Type B pancreatic cell (in vitro differentiated cells): Measurements from ENCODE around the gene GJD4. TPM values are rescaled to one million over a fixed set of nuclear protein-coding genes. Genes with fewer than 3 reads are reported as not detected.
A peak's percentile ranks its signal among the peaks of the same experiment; 100 is the strongest.

Source experiments
- DNase-seq: peaks from one replicate; pipeline ENCODE4 v3.0.0; 2021; ENCODE audit warnings: mixed read lengths; ENCODE audit not compliant: unreplicated experiment; ENCODE audit errors: extremely low spot score
- H3K27ac Mint-ChIP-seq: 2 replicates; pipeline ENCODE4 v1.8.0; 2021; ENCODE audit warnings: mild to moderate bottlenecking, mixed read lengths
- H3K27me3 Mint-ChIP-seq: 2 replicates; pipeline ENCODE4 v1.8.0; 2021; ENCODE audit warnings: mixed read lengths
- H3K36me3 Mint-ChIP-seq: 2 replicates; pipeline ENCODE4 v1.8.0; 2021; ENCODE audit warnings: mixed read lengths
- H3K4me1 Mint-ChIP-seq: one replicate; pipeline ENCODE4 v1.8.0; 2021; ENCODE audit warnings: mixed read lengths; ENCODE audit not compliant: unreplicated experiment
- H3K4me3 Mint-ChIP-seq: 2 replicates; pipeline ENCODE4 v1.8.0; 2021; ENCODE audit warnings: mild to moderate bottlenecking, mixed read lengths
- H3K9me3 Mint-ChIP-seq: 2 replicates; pipeline ENCODE4 v1.8.0; 2021; ENCODE audit warnings: mixed read lengths
- total RNA-seq: library from RNA; stranded (reverse); gene quantifications from 2 replicates; pipeline ENCODE4 v1.2.1, GENCODE V29; 2021; ENCODE audit warnings: low replicate concordance
- TF ChIP-seq, protein P1 (sequence below): fragments of 200-600 bp; sonication (generic); conservative IDR thresholded peaks from 2 replicates; pipeline ENCODE4 v1.5.0; 2021; ENCODE audit warnings: antibody characterized with exemption, mild to moderate bottlenecking

GJD4 gene
- total RNA-seq, 1 donor from 2014 or later = not detected

DNA sequence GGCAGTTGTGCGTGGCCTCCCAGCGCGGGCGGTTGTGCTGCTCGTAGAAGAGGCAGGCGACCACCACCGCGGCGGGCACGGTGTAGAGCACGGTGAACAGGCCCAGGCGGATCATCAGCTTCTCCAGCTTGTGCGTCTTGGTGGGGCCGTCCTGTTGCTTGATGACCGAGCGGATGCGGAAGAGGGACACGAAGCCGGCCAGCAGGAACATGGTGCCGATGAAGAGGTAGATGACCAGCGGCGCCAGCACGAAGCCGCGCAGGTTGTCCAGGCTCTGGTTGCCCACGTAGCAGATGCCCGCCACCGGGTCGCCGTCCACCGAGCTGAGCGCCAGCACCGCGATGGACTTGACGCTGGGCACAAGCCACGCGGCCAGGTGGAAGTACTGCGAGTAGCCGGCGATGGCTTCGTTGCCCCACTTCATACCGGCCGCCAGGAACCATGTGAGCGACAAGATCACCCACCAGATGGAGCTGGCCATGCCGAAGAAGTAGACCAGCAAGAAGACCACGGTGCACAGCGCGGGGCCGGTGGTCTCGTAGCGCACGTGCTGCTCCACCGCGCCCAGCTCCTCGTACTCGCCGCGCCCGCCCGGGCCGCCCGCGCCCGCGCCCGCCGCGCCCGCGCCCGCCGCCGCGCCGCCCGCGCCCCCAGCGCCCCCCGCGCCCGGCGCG, 34.7 kb downstream of the GJD4 start:
- no peaks in the 10 kb centered on the region for H3K36me3 Mint-ChIP-seq
- no peak for DNase-seq
- H3K4me3 Mint-ChIP-seq = peak overlapping the region; percentile 93
- H3K27ac Mint-ChIP-seq = no peak overlapping the region
- TF ChIP-seq, protein P1, sequence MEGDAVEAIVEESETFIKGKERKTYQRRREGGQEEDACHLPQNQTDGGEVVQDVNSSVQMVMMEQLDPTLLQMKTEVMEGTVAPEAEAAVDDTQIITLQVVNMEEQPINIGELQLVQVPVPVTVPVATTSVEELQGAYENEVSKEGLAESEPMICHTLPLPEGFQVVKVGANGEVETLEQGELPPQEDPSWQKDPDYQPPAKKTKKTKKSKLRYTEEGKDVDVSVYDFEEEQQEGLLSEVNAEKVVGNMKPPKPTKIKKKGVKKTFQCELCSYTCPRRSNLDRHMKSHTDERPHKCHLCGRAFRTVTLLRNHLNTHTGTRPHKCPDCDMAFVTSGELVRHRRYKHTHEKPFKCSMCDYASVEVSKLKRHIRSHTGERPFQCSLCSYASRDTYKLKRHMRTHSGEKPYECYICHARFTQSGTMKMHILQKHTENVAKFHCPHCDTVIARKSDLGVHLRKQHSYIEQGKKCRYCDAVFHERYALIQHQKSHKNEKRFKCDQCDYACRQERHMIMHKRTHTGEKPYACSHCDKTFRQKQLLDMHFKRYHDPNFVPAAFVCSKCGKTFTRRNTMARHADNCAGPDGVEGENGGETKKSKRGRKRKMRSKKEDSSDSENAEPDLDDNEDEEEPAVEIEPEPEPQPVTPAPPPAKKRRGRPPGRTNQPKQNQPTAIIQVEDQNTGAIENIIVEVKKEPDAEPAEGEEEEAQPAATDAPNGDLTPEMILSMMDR = peak; percentile 41
- peaks cover 17% of the 10 kb centered on the region for H3K4me1 Mint-ChIP-seq
- no peaks in the 10 kb centered on the region for H3K9me3 Mint-ChIP-seq
- H3K27me3 Mint-ChIP-seq = peaks cover 72% of the 10 kb centered on the region

- Mint-ChIP-seq H3K4me3 (peak overlapping the region; percentile 93), H3K27ac (no peak overlapping the region), H3K4me1 (peaks cover 17% of the 10 kb centered on the region), H3K27me3 (peaks cover 74% of the 10 kb centered on the region), H3K9me3 (no peaks in the 10 kb centered on the region), H3K36me3 (no peaks in the 10 kb centered on the region)
- peak; percentile 77 for DNase-seq
- TF ChIP-seq, protein P1 = peak; percentile 67
Measured at GRCh38 chr10:35640474-35640873, 35.3 kb downstream of the GJD4 start.

- no peaks in the 10 kb centered on the region for H3K9me3 Mint-ChIP-seq
- peak overlapping the region; percentile 92 for H3K4me3 Mint-ChIP-seq
- peaks cover 17% of the 10 kb centered on the region for H3K4me1 Mint-ChIP-seq
- H3K27me3 Mint-ChIP-seq = peaks cover 69% of the 10 kb centered on the region
- H3K36me3 Mint-ChIP-seq = no peaks in the 10 kb centered on the region
- peak overlapping the region; percentile 58 for H3K27ac Mint-ChIP-seq
- peak; percentile 84 for DNase-seq
- TF ChIP-seq, protein P1 = no peak
Measured at GRCh38 chr10:35640951-35641675, 36.0 kb downstream of the GJD4 start.

- TF ChIP-seq, protein P1 = no peak
Measured at GRCh38 chr10:35641676-35642034, 36.5 kb downstream of the GJD4 start.

DNA sequence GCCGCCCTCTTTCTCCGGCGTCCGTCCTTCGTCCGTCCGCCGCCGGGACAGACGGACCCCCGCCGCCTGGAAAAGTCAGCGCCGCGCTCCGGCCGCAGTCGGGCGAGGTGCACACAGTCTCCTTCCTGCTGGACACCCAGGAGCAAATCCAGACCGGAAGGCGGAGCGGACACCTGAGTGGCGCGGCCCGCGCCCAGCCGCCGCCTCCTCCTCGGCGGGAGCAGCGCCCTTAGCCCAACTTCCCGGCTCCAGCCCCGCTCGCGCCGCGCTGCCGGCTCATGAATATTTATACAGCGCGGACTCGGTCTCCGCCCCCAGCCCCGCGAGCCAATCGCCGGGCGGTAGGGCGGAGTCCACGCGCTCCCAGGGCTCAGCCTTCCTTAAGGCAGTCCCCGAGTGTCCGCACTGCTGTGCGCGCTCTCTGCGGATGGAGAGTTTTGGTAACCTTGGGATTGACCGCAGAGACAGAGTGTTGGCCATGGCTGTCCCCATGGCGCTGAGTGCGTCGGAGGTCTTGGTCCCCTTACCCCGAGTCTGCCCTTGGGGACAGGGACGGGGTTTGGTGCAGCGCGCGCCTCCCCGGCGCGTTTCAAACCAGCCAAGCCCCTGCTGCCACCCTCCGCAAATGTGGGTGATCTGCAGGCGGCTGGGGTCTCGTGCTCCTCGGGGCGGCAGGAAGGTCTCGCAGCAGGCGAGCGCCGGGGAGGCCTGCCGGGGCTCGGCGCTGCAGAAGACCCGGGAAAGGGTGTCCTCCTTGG, 37.1 kb downstream of the GJD4 start, which contains the start of gene FZD8:
Gene FZD8, minus strand, starts transcription at position 262 of the 758 bp plus-strand sequence. CDS start 867 bp downstream, outside the sequence.
- Mint-ChIP-seq H3K4me3 (peak within 1 kb of the TSS; percentile 95), H3K9me3 (no peaks in the 10 kb centered on the region), H3K27me3 (peaks cover 62% of the 10 kb centered on the region), H3K27ac (peak within 1 kb of the TSS; percentile 73), H3K36me3 (no peaks in the 10 kb centered on the region), H3K4me1 (peaks cover 13% of the 10 kb centered on the region)
- peak; percentile 92 for DNase-seq
- TF ChIP-seq, protein P1 = peak; percentile 58

More at GRCh38 chr10:35641676-35642034, 36.5 kb downstream of the GJD4 start:
- peak overlapping the region; percentile 47 for H3K4me3 Mint-ChIP-seq
- H3K36me3 Mint-ChIP-seq = no peaks in the 10 kb centered on the region
- no peak for DNase-seq
- H3K27me3 Mint-ChIP-seq = peaks cover 67% of the 10 kb centered on the region
- peaks cover 15% of the 10 kb centered on the region for H3K4me1 Mint-ChIP-seq
- no peaks in the 10 kb centered on the region for H3K9me3 Mint-ChIP-seq
- no peak overlapping the region for H3K27ac Mint-ChIP-seq
